ENCODE results near the gene YIPF1. TPM values are rescaled to one million over a fixed set of nuclear protein-coding genes. Genes with fewer than 3 reads are reported as not detected.

Gene YIPF1
- total RNA-seq, 2 experiments from 2014 or later, result 4.3 to 5.5 TPM

DNA sequence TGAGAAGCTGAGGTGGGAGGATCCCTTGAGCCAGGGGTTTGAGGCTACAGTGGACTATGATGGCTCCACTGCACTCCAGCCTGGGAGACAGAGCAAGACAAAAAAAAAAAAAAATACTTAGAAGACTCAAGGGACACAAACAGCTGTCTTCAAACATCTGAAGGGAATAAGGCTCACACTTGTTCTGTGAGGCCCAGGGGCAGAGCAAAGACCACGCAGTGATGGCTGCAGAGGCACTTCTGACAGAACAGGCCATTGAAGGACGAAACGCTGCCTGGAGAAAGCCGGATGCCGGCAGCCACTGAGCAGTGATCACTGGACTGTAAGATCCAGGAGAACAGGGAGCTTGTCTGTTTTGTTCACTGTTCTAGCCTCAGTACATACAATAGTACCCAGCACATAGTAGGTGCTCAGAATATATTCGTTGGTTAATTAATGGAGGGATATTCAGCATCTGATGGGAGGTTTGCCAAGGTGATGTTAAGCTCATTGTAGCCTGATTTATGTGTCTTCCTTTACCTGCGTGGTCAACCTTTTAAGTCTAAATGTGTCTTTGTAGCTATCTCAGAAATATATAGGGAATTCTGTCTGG, 39.4 kb downstream of the YIPF1 start:
- no peaks in the 10 kb centered on the region for H3K9me3 ChIP-seq (ENCODE audit: control insufficient read depth in 1 of 2, insufficient read depth in 1 of 2, low read length in 2 of 2)
- intact Hi-C loops (cut with DNase I, micrococcal nuclease), result no loop called here
- no peaks in the 10 kb centered on the region for H3K4me1 ChIP-seq (ENCODE audit: insufficient read depth, low read length)
- H3K27me3 ChIP-seq (ENCODE audit: control insufficient read depth in 1 of 2, insufficient read depth in 2 of 2, low read length in 2 of 2), result no peaks in the 10 kb centered on the region
- H3K36me3 ChIP-seq (ENCODE audit: insufficient read depth, low read length), result peaks cover 15% of the 10 kb centered on the region
- ChIA-PET CTCF (interaction anchor here (1.0 to 2.7 kb wide), 2 partner anchors 11 to 35 kb away, joined by 3 to 6 read pairs; no protein-coding TSS in a partner anchor), POLR2A (no interaction called here)
- no peak overlapping the region for H3K27ac ChIP-seq (ENCODE audit: low read depth in 1 of 2, low read length in 2 of 2)
- H3K27me3 Mint-ChIP-seq, result no peaks in the 10 kb centered on the region
- DNase-seq, result no peak
- TF ChIP-seq, protein P1, sequence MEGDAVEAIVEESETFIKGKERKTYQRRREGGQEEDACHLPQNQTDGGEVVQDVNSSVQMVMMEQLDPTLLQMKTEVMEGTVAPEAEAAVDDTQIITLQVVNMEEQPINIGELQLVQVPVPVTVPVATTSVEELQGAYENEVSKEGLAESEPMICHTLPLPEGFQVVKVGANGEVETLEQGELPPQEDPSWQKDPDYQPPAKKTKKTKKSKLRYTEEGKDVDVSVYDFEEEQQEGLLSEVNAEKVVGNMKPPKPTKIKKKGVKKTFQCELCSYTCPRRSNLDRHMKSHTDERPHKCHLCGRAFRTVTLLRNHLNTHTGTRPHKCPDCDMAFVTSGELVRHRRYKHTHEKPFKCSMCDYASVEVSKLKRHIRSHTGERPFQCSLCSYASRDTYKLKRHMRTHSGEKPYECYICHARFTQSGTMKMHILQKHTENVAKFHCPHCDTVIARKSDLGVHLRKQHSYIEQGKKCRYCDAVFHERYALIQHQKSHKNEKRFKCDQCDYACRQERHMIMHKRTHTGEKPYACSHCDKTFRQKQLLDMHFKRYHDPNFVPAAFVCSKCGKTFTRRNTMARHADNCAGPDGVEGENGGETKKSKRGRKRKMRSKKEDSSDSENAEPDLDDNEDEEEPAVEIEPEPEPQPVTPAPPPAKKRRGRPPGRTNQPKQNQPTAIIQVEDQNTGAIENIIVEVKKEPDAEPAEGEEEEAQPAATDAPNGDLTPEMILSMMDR (IDR thresholded peaks at IDR 0.05), result no peak
- H3K4me3 Mint-ChIP-seq, result no peak overlapping the region
- H3K27ac Mint-ChIP-seq, result no peak overlapping the region
- peaks cover 46% of the 10 kb centered on the region for H3K36me3 Mint-ChIP-seq (ENCODE audit: low read depth)
- H3K4me3 ChIP-seq (ENCODE audit: low read length), result no peak overlapping the region
- no peaks in the 10 kb centered on the region for H3K9me3 Mint-ChIP-seq
- ATAC-seq (ENCODE audit: poor library complexity), result no peak
- no peaks in the 10 kb centered on the region for H3K4me1 Mint-ChIP-seq (ENCODE audit: low read depth)

DNA sequence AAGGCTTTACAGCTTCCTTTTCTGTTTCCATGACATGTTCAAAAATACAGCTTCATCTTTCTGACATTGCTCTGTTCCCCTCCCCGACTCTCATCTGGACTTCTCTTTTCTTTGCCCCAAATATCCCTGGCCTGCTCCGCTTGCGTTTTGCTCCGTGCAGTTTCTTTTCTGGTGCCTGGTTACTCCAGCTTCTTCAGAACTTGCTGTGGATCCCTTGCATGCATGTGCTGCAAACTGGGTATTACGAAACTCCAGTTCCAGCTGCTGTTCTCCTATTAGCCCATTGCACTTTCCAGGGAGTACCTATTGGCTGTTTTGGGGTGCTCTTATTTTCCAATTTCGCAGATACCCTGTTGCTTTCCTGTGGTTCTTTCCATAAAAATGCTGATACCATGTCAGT, 41.6 kb downstream of the YIPF1 start:
- Histone ChIP-seq H3K27me3 (ENCODE audit: control insufficient read depth in 1 of 2, insufficient read depth in 2 of 2, low read length in 2 of 2) (no peaks in the 10 kb centered on the region), H3K4me3 (ENCODE audit: low read length) (no peak overlapping the region), H3K9me3 (ENCODE audit: control insufficient read depth in 1 of 2, insufficient read depth in 1 of 2, low read length in 2 of 2) (no peaks in the 10 kb centered on the region), H3K4me1 (ENCODE audit: insufficient read depth, low read length) (no peaks in the 10 kb centered on the region), H3K27ac (ENCODE audit: low read depth in 1 of 2, low read length in 2 of 2) (no peak overlapping the region), H3K36me3 (ENCODE audit: insufficient read depth, low read length) (peaks cover 2% of the 10 kb centered on the region)
- TF ChIP-seq, protein P1 (IDR thresholded peaks at IDR 0.05), result no peak
- ATAC-seq (ENCODE audit: poor library complexity) (no peak), DNase-seq (no peak)
- no peaks in the 10 kb centered on the region for H3K9me3 Mint-ChIP-seq
- peaks cover 28% of the 10 kb centered on the region for H3K36me3 Mint-ChIP-seq (ENCODE audit: low read depth)
- intact Hi-C loops (cut with DNase I, micrococcal nuclease), result no loop called here
- H3K27ac Mint-ChIP-seq, result no peak overlapping the region
- no peak overlapping the region for H3K4me3 Mint-ChIP-seq
- H3K27me3 Mint-ChIP-seq, result no peaks in the 10 kb centered on the region
- CTCF ChIA-PET, result interaction anchor here (1.5 to 2.7 kb wide), 2 partner anchors 13 to 111 kb away, joined by 3 to 6 read pairs; no protein-coding TSS in a partner anchor
- H3K4me1 Mint-ChIP-seq (ENCODE audit: low read depth), result no peaks in the 10 kb centered on the region
- POLR2A ChIA-PET, result no interaction called here

DNA sequence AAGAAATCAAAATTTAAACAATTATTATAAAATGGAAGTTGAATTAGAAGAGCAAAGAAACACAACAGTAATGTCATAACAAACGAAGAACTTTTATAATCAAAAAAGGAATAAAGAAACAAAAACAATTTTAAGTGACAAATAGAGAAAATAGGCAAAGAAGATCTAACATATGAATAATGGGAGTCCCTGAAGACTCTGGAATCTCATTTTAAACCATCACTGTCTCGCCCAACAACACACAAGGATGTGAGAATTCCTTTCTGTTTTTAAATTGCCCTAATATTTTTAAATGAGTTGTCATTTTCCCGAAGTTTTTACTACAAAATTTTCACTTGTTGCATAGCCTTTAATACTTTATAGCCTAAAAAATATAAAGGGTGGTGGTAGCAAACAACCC, 47.2 kb downstream of the YIPF1 start:
- Histone ChIP-seq H3K27ac (ENCODE audit: low read depth in 1 of 2, low read length in 2 of 2) (no peak overlapping the region), H3K27me3 (ENCODE audit: control insufficient read depth in 1 of 2, insufficient read depth in 2 of 2, low read length in 2 of 2) (peaks cover 0 to 5% of the 10 kb centered on the region in 2 experiments), H3K9me3 (ENCODE audit: control insufficient read depth in 1 of 2, insufficient read depth in 1 of 2, low read length in 2 of 2) (peaks cover 0 to 10% of the 10 kb centered on the region in 2 experiments), H3K4me1 (ENCODE audit: insufficient read depth, low read length) (peaks cover 1% of the 10 kb centered on the region), H3K4me3 (ENCODE audit: low read length) (no peak overlapping the region), H3K36me3 (ENCODE audit: insufficient read depth, low read length) (no peaks in the 10 kb centered on the region)
- intact Hi-C loops (cut with DNase I, micrococcal nuclease), result no loop called here
- ChIA-PET CTCF (no interaction called here), POLR2A (no interaction called here)
- Mint-ChIP-seq H3K27me3 (no peaks in the 10 kb centered on the region), H3K36me3 (ENCODE audit: low read depth) (peaks cover 11% of the 10 kb centered on the region), H3K9me3 (no peaks in the 10 kb centered on the region), H3K4me3 (no peak overlapping the region), H3K4me1 (ENCODE audit: low read depth) (peaks cover 19% of the 10 kb centered on the region), H3K27ac (no peak overlapping the region)
- TF ChIP-seq, protein P1 (IDR thresholded peaks at IDR 0.05), result no peak
- no peak for ATAC-seq (ENCODE audit: poor library complexity)
- no peak for DNase-seq
